Measurements from ENCODE around the gene PDZRN4.

Gene PDZRN4

GRCh38 chr12:41479426-41479825 is 291.3 kb downstream of the PDZRN4 start:
- H4K20me1 ChIP-seq (ENCODE audit: insufficient read depth, low read length, poor library complexity, severe bottlenecking), result no peaks in the 10 kb centered on the region
- H3K4me3 ChIP-seq (ENCODE audit: low read length, poor library complexity, severe bottlenecking), result no peak overlapping the region
- TF ChIP-seq, protein P1, sequence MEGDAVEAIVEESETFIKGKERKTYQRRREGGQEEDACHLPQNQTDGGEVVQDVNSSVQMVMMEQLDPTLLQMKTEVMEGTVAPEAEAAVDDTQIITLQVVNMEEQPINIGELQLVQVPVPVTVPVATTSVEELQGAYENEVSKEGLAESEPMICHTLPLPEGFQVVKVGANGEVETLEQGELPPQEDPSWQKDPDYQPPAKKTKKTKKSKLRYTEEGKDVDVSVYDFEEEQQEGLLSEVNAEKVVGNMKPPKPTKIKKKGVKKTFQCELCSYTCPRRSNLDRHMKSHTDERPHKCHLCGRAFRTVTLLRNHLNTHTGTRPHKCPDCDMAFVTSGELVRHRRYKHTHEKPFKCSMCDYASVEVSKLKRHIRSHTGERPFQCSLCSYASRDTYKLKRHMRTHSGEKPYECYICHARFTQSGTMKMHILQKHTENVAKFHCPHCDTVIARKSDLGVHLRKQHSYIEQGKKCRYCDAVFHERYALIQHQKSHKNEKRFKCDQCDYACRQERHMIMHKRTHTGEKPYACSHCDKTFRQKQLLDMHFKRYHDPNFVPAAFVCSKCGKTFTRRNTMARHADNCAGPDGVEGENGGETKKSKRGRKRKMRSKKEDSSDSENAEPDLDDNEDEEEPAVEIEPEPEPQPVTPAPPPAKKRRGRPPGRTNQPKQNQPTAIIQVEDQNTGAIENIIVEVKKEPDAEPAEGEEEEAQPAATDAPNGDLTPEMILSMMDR (conservative IDR thresholded peaks at IDR 0.05; ENCODE audit: low read length), result no peak
- no peak for TF ChIP-seq EZH2phosphoT487 (IDR thresholded peaks at IDR 0.05; ENCODE audit: borderline replicate concordance)

GRCh38 chr12:41485203-41485602 is 297.1 kb downstream of the PDZRN4 start:
- no peak overlapping the region for H3K4me3 ChIP-seq (ENCODE audit: low read length, poor library complexity, severe bottlenecking)

More at GRCh38 chr12:41479426-41479825, 291.3 kb downstream of the PDZRN4 start:
- Histone ChIP-seq H3K9ac (ENCODE audit: low read depth, low read length, poor library complexity, severe bottlenecking) (no peak overlapping the region), H3K9me2 (replicated peaks; ENCODE audit: low read depth, low read length) (no peaks in the 10 kb centered on the region), H3K4me1 (ENCODE audit: insufficient read depth, low read length, poor library complexity, severe bottlenecking) (no peaks in the 10 kb centered on the region), H3K4me2 (ENCODE audit: low read depth, low read length, poor library complexity, severe bottlenecking) (no peak overlapping the region), H3K27me3 (ENCODE audit: insufficient read depth, low read length, poor library complexity, severe bottlenecking) (no peaks in the 10 kb centered on the region), H3K9me3 (ENCODE audit: insufficient read depth, low read depth, low read length) (no peaks in the 10 kb centered on the region), H3K36me3 (ENCODE audit: insufficient read depth, low read length) (no peaks in the 10 kb centered on the region), H3F3A (ENCODE audit: low read depth) (no peaks in the 10 kb centered on the region), H3K79me2 (ENCODE audit: insufficient read depth, low read length) (no peaks in the 10 kb centered on the region), H2AFZ (ENCODE audit: low read length) (no peak overlapping the region)

DNA sequence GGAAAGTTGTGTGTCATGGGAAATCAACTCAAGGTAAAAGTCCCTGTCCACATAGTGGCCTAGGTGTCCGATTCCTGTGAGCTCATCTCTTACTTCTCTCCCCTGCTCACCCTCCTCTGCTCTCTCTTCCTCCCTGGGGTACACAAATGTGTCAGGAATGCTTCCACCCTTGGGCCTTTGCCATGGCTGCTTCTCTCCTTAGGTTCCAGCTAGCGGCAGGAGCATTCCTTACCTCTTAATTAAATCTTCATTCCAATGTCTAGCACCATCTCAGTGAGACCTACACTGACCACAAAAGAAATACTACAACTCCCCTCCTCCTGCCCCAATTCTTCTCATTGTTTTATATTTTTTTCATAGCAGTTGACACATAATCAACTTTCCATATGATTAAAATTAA is 298.6 kb downstream of the PDZRN4 start:
- Histone ChIP-seq H3F3A (ENCODE audit: low read depth) (no peaks in the 10 kb centered on the region), H3K27me3 (ENCODE audit: insufficient read depth, low read length, poor library complexity, severe bottlenecking) (no peaks in the 10 kb centered on the region), H4K20me1 (ENCODE audit: insufficient read depth, low read length, poor library complexity, severe bottlenecking) (no peaks in the 10 kb centered on the region), H3K9ac (ENCODE audit: low read depth, low read length, poor library complexity, severe bottlenecking) (no peak overlapping the region), H3K4me2 (ENCODE audit: low read depth, low read length, poor library complexity, severe bottlenecking) (no peak overlapping the region), H3K36me3 (ENCODE audit: insufficient read depth, low read length) (no peaks in the 10 kb centered on the region), H2AFZ (ENCODE audit: low read length) (no peak overlapping the region), H3K4me3 (ENCODE audit: low read length, poor library complexity, severe bottlenecking) (no peak overlapping the region), H3K4me1 (ENCODE audit: insufficient read depth, low read length, poor library complexity, severe bottlenecking) (no peaks in the 10 kb centered on the region), H3K9me2 (replicated peaks; ENCODE audit: low read depth, low read length) (no peaks in the 10 kb centered on the region), H3K79me2 (ENCODE audit: insufficient read depth, low read length) (no peaks in the 10 kb centered on the region), H3K9me3 (ENCODE audit: insufficient read depth, low read depth, low read length) (no peaks in the 10 kb centered on the region)
- TF ChIP-seq, protein P1 (conservative IDR thresholded peaks at IDR 0.05; ENCODE audit: low read length), result no peak
- TF ChIP-seq EZH2phosphoT487 (IDR thresholded peaks at IDR 0.05; ENCODE audit: borderline replicate concordance), result no peak

More at GRCh38 chr12:41485203-41485602, 297.1 kb downstream of the PDZRN4 start:
- H3K9me3 ChIP-seq (ENCODE audit: insufficient read depth, low read depth, low read length), result no peaks in the 10 kb centered on the region
- TF ChIP-seq EZH2phosphoT487 (IDR thresholded peaks at IDR 0.05; ENCODE audit: borderline replicate concordance), result no peak
- TF ChIP-seq, protein P1 (conservative IDR thresholded peaks at IDR 0.05; ENCODE audit: low read length), result no peak
- H3K79me2 ChIP-seq (ENCODE audit: insufficient read depth, low read length), result no peaks in the 10 kb centered on the region
- no peak overlapping the region for H2AFZ ChIP-seq (ENCODE audit: low read length)
- H3F3A ChIP-seq (ENCODE audit: low read depth), result no peaks in the 10 kb centered on the region
- H4K20me1 ChIP-seq (ENCODE audit: insufficient read depth, low read length, poor library complexity, severe bottlenecking), result no peaks in the 10 kb centered on the region
- H3K9me2 ChIP-seq (replicated peaks; ENCODE audit: low read depth, low read length), result no peaks in the 10 kb centered on the region
- no peaks in the 10 kb centered on the region for H3K27me3 ChIP-seq (ENCODE audit: insufficient read depth, low read length, poor library complexity, severe bottlenecking)
- H3K4me2 ChIP-seq (ENCODE audit: low read depth, low read length, poor library complexity, severe bottlenecking), result no peak overlapping the region
- H3K9ac ChIP-seq (ENCODE audit: low read depth, low read length, poor library complexity, severe bottlenecking), result no peak overlapping the region
- no peaks in the 10 kb centered on the region for H3K4me1 ChIP-seq (ENCODE audit: insufficient read depth, low read length, poor library complexity, severe bottlenecking)
- H3K36me3 ChIP-seq (ENCODE audit: insufficient read depth, low read length), result no peaks in the 10 kb centered on the region
